Ectodermal cell (in vitro differentiated cells): ENCODE data around the gene CREBBP.

Source experiments
- H3K27ac ChIP-seq: 2 replicates; pipeline ENCODE4 v1.7.0; 2013; ENCODE audit warnings: mild to moderate bottlenecking, low read depth, low read length; ENCODE audit not compliant: insufficient read depth, poor library complexity, severe bottlenecking
- H3K27me3 ChIP-seq: 2 replicates; pipeline ENCODE4 v1.7.0; 2013; ENCODE audit warnings: mild to moderate bottlenecking, low read length; ENCODE audit not compliant: insufficient read depth, control insufficient read depth, poor library complexity, severe bottlenecking
- H3K36me3 ChIP-seq: one replicate; pipeline ENCODE4 v1.7.0; 2013; ENCODE audit warnings: low read length; ENCODE audit not compliant: control insufficient read depth, insufficient read depth
- H3K4me1 ChIP-seq: one replicate; pipeline ENCODE4 v1.7.0; 2013; ENCODE audit warnings: low read length; ENCODE audit not compliant: control insufficient read depth, insufficient read depth
- H3K4me3 ChIP-seq: 2 replicates; pipeline ENCODE4 v1.7.0; 2013; ENCODE audit warnings: low read depth, low read length, control low read depth; ENCODE audit not compliant: insufficient read depth
- H3K9me3 ChIP-seq: 2 replicates; pipeline ENCODE4 v1.7.0; 2013; ENCODE audit warnings: mild to moderate bottlenecking, low read length, moderate library complexity; ENCODE audit not compliant: control insufficient read depth
- WGBS, 2 experiments: methylation state at CpG; one replicate each; pipeline ENCODE4 v1.1.7; 2013; ENCODE audit warnings: missing lambda C conversion rate in 2 of 2; 5-methylcytosine and 5-hydroxymethylcytosine counted together

The CREBBP gene

GRCh38 chr16:3825103-3825502, 55.4 kb downstream of the CREBBP start:
- Histone ChIP-seq H3K4me3 (no peak overlapping the region), H3K9me3 (no peaks in the 10 kb centered on the region), H3K27me3 (no peaks in the 10 kb centered on the region), H3K36me3 (no peaks in the 10 kb centered on the region), H3K27ac (no peak overlapping the region), H3K4me1 (peaks cover 18% of the 10 kb centered on the region)
- no CpG with 5 or more reads among the region's 1 CpG for WGBS, 2 experiments

GRCh38 chr16:3824121-3824795, 56.3 kb downstream of the CREBBP start:
- Histone ChIP-seq H3K27ac (no peak overlapping the region), H3K4me3 (no peak overlapping the region), H3K4me1 (peaks cover 18% of the 10 kb centered on the region), H3K27me3 (no peaks in the 10 kb centered on the region), H3K9me3 (no peaks in the 10 kb centered on the region), H3K36me3 (no peaks in the 10 kb centered on the region)
- 91% methylated on average over 17 of the region's 17 CpGs for WGBS, 2 experiments

GRCh38 chr16:3823427-3823826, 57.1 kb downstream of the CREBBP start:
- no peak overlapping the region for H3K4me3 ChIP-seq
- peaks cover 18% of the 10 kb centered on the region for H3K4me1 ChIP-seq
- 73 to 74% methylated on average over 5 of the region's 5 CpGs for WGBS, 2 experiments
- no peaks in the 10 kb centered on the region for H3K36me3 ChIP-seq
- no peaks in the 10 kb centered on the region for H3K27me3 ChIP-seq
- H3K9me3 ChIP-seq, result no peaks in the 10 kb centered on the region
- H3K27ac ChIP-seq, result no peak overlapping the region

- Histone ChIP-seq H3K4me1 (peaks cover 18% of the 10 kb centered on the region), H3K27ac (no peak overlapping the region), H3K27me3 (no peaks in the 10 kb centered on the region), H3K4me3 (no peak overlapping the region), H3K36me3 (no peaks in the 10 kb centered on the region), H3K9me3 (no peaks in the 10 kb centered on the region)
- 89 to 90% methylated on average over 11 of the region's 11 CpGs for WGBS, 2 experiments
Measured at GRCh38 chr16:3822366-3823045, 58.0 kb downstream of the CREBBP start.

GRCh38 chr16:3821184-3821583, 59.3 kb downstream of the CREBBP start:
- no peak overlapping the region for H3K4me3 ChIP-seq
- no peaks in the 10 kb centered on the region for H3K36me3 ChIP-seq
- H3K9me3 ChIP-seq, result no peaks in the 10 kb centered on the region
- no peak overlapping the region for H3K27ac ChIP-seq
- H3K27me3 ChIP-seq, result no peaks in the 10 kb centered on the region
- WGBS, 2 experiments, result 91 to 93% methylated on average over 3 of the region's 3 CpGs
- peaks cover 19% of the 10 kb centered on the region for H3K4me1 ChIP-seq

- WGBS, 2 experiments, result 94 to 96% methylated on average over 8 of the region's 8 CpGs
- H3K9me3 ChIP-seq, result no peaks in the 10 kb centered on the region
- H3K27me3 ChIP-seq, result no peaks in the 10 kb centered on the region
- H3K4me1 ChIP-seq, result peaks cover 23% of the 10 kb centered on the region
- H3K4me3 ChIP-seq, result no peak overlapping the region
- H3K36me3 ChIP-seq, result no peaks in the 10 kb centered on the region
- H3K27ac ChIP-seq, result no peak overlapping the region
Measured at GRCh38 chr16:3819746-3820724, 60.5 kb downstream of the CREBBP start.

- no peak overlapping the region for H3K27ac ChIP-seq
- no peaks in the 10 kb centered on the region for H3K27me3 ChIP-seq
- 95 to 97% methylated on average over 5 of the region's 6 CpGs for WGBS, 2 experiments
- H3K36me3 ChIP-seq, result no peaks in the 10 kb centered on the region
- no peaks in the 10 kb centered on the region for H3K9me3 ChIP-seq
- peaks cover 15% of the 10 kb centered on the region for H3K4me1 ChIP-seq
- H3K4me3 ChIP-seq, result no peak overlapping the region
Measured at GRCh38 chr16:3819175-3819527, 61.4 kb downstream of the CREBBP start.

- Histone ChIP-seq H3K4me3 (no peak overlapping the region), H3K36me3 (no peaks in the 10 kb centered on the region), H3K9me3 (no peaks in the 10 kb centered on the region), H3K27ac (no peak overlapping the region), H3K4me1 (peaks cover 4% of the 10 kb centered on the region), H3K27me3 (no peaks in the 10 kb centered on the region)
- 88 to 92% methylated on average over 3 of the region's 3 CpGs for WGBS, 2 experiments
Measured at GRCh38 chr16:3816326-3816725, 64.2 kb downstream of the CREBBP start.

- no peaks in the 10 kb centered on the region for H3K36me3 ChIP-seq
- no peaks in the 10 kb centered on the region for H3K9me3 ChIP-seq
- 95 to 100% methylated on average over 1 of the region's 1 CpG for WGBS, 2 experiments
- H3K27ac ChIP-seq, result no peak overlapping the region
- H3K4me3 ChIP-seq, result no peak overlapping the region
- H3K27me3 ChIP-seq, result no peaks in the 10 kb centered on the region
- peaks cover 4% of the 10 kb centered on the region for H3K4me1 ChIP-seq
Measured at GRCh38 chr16:3814755-3815154, 65.8 kb downstream of the CREBBP start.
